ENCODE data around the gene HSPB9.

- TF ChIP-seq POLR2A (IDR thresholded peaks at IDR 0.05) (no peak), CTCF (IDR thresholded peaks at IDR 0.05) (no peak)
Observed at GRCh38 chr17:42120770-42121769, 1.5 kb upstream of the HSPB9 start, which contains the start of gene KAT2A.
